Stimulated activated CD8-positive, alpha-beta memory T cell treated with anti-CD3 and anti-CD28 coated beads, Interleukin-2, amount 100 ng/mL, for 1 hour (primary cell): ENCODE data around the gene HMCN1.
"Not testable (repeated sequence)": the region's sequence is repeated elsewhere in the genome, so short reads cannot be mapped to it uniquely, and the experiment has no call there.

ENCODE experiments used
- DNase-seq, 2 donors: peaks; one replicate each; pipeline ENCODE4 v3.0.0-alpha.2; 2020; ENCODE audit warnings: low read depth in 2 of 2

The HMCN1 gene

DNA sequence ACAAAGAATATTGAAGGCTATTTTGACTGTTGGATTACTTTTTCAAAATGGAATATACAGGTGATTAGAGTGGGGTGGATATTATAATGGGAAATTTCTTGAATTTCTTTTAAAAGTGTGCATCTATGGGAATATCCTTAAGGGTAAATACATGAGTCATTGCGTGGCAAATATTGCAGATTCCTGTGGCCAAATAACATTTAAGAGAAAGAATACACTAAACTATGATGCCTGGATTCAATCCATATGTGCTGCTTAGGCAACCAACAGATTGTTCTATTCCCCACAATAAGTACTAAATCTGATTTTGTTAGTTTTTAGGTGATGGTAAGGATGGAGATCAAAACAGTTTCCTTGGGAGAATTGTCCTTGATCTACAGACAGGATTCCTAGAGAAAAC is 119.5 kb downstream of the HMCN1 start:
- no peak for DNase-seq

GRCh38 chr1:185856482-185856881 is 122.3 kb downstream of the HMCN1 start:
- no peak for DNase-seq

GRCh38 chr1:185857442-185857841 is 123.3 kb downstream of the HMCN1 start:
- no peak for DNase-seq

- DNase-seq = no peak
These were observed 126.1 kb downstream of the HMCN1 start for GRCh38 chr1:185860311-185860710.

GRCh38 chr1:185860859-185861258 is 126.7 kb downstream of the HMCN1 start:
- DNase-seq = no peak

DNA sequence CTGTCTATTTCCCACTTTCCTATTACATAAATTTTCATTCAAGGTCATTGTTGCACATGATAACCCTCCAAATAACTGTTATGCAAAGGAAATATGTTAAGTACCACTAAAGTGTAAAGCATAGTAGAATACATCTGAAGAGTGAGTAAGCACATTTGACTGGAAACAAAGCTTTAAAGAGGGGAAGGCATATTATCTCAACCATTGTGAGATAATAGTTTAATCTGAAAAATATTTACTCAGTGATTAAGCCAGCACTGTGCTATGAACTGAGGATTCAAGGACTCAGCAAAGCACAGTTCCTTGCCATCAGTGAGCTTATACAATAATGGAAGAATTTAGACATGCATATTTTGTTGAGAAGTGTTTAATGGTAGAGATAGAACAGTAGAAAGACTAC is 127.4 kb downstream of the HMCN1 start:
- no peak for DNase-seq

DNA sequence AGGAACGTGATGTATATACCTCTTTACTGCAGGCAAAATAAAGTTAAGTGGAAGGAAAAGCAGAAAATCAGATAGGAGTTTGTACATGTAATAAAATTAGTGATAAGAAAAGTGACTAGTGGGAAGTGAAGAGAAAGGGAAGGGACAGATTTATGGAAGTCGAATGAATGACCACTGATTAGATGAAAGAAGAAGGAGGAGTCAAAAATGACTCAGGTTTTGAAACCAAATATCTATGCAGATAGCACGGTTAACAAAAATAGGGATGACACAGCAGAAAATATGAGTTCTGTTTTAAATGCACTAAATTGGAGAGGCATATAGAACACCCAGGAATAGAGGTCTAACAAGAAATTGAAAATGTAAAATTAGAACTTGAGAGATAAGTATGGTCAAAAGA is 128.0 kb downstream of the HMCN1 start:
- no peak for DNase-seq

GRCh38 chr1:185864331-185864730 is 130.1 kb downstream of the HMCN1 start:
- no peak for DNase-seq

- no peak for DNase-seq
These were observed 130.8 kb downstream of the HMCN1 start for GRCh38 chr1:185864889-185865517.

- no peak for DNase-seq
These were observed 135.4 kb downstream of the HMCN1 start for GRCh38 chr1:185869590-185869989.

DNA sequence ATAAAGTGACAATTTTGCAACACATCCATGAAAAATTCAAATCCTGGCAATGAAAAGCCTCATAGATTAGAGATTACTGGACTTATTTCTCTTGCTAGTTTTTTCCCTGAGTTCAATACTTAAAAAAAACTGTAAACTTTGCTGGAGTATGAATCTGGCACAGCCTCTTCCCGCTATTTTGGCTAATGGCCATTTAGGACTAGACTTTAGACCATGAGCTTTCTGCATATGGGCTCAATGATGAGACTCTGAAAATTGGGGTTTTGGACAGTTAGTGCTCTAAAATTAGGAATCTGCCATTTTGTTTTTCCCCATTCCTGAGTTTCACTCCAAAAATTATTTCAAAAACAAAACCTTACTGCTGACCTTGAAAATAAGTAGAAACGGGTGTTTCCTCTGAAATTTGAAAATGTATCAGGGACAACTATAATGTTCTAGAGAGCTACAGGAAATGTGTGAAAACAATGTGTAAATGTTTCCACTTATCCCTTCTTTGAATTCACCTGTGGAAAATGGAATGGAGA is 137.5 kb downstream of the HMCN1 start:
- no peak for DNase-seq

GRCh38 chr1:185874246-185874645 is 140.1 kb downstream of the HMCN1 start:
- DNase-seq = no peak

DNA sequence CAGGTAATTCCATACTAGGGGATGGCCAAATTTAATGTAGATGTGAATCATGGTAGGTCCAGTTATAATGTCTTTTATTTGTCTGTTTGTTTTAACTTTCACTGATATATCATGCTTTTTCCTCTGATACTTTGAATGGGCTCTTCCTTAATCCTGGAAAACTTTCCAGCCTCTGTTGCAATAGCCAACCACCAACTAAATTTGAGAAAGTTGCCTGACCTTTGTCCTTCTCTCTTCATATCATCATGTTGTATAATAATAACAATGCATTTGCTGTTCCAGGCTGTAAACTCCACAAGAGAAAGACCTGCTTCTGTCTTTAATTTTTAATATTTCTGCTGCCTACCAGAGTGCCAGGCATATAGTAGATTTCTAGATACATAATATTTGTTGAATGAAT is 146.1 kb downstream of the HMCN1 start:
- no peak for DNase-seq

GRCh38 chr1:185880779-185881333 is 146.7 kb downstream of the HMCN1 start:
- DNase-seq = no peak

GRCh38 chr1:185886046-185886445 is 151.9 kb downstream of the HMCN1 start:
- DNase-seq = no peak

DNA sequence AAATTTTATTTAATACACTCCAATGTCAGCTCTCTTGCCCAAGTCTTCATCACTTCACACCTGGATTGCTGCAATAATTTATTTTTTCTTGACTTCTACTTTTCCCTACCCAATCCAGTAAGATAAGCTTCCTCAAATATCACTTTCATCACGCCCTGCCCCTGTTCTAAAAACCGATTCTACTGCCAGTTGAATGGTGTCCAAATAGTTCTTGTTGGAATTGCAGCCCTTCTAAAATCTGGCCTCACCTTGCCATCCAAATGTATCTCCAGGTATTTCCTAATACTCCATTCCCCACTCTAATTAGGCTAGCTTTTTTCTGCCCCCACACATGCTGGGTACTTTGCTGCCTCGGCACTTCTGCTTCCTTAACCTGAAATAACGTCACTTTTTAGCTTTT is 152.5 kb downstream of the HMCN1 start:
- DNase-seq = no peak

DNA sequence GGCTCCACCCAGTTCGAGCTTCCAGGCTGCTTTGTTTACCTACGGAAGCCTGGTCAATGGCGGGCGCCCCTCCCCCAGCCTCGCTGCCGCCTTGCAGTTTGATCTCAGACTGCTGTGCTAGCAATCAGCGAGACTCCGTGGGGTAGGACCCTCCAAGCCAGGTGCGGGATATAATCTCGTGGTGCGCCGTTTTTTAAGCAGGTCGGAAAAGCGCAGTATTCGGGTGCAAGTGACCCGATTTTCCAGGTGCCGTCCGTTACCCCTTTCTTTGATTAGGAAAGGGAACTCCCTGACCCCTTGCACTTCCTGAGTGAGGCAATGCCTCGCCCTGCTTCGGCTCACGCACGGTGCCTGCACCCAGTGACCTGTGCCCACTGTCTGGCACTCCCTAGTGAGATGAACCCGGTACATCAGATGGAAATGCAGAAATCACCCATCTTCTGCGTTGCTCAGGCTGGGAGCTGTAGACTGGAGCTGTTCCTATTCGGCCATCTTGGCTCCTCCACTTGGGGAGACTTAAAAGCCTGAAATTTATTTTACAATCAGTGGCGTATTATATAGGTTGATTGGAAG is 158.7 kb downstream of the HMCN1 start:
- not testable (repeated sequence) for DNase-seq

GRCh38 chr1:185894791-185895190 is 160.6 kb downstream of the HMCN1 start:
- no peak for DNase-seq

DNA sequence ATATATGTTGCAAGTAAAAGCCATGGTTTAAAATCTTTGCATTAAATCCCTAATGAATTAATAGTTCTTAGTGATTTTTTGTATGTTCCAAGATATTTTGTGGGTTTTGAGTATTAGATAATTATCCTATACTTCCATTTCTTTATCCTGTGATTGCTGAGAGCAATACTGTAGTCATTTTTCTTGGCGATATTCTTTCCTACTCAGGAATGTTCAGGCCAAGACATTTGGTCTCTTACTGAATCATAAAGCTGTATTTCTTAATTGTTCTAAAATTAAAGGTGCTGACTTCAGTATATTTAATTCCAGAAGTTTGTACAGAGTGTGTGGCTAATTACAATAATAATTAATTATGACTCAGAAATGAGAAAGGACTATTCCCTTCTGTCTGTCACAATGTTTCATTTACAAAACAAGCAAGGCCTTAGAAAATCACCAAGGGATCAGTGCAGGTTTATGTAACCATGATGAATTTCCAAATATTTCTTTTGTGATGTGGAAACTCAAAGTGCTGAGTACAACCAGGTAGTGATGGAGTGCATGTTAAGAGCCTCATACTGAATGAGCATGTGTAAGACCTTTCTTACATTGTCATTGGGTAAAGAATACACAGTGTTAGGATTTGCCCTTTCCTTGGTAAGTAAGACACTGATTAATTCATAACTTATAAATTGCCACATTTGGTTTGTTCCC is 161.2 kb downstream of the HMCN1 start:
- no peak for DNase-seq

GRCh38 chr1:185896863-185897262 is 162.7 kb downstream of the HMCN1 start:
- DNase-seq = no peak

DNA sequence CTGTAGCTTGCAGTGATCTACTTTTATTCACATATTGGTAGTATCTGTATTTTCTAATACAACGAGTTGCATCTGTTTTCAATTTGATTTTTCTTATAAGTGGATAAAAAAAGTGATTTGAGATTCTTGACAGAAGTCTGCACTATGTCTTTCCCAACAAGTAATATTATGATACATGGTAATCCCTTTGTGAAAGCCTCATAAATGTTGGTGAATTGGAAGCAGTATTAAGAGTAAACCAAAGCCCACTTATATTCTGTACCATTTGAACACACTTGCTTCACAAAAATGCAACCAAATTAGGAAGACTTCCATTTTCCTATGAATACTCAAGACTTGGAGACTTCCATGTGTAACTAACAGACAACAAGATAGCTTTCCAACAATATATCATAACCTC is 172.0 kb downstream of the HMCN1 start:
- no peak for DNase-seq

GRCh38 chr1:185907246-185907645 is 173.1 kb downstream of the HMCN1 start:
- DNase-seq = no peak

DNA sequence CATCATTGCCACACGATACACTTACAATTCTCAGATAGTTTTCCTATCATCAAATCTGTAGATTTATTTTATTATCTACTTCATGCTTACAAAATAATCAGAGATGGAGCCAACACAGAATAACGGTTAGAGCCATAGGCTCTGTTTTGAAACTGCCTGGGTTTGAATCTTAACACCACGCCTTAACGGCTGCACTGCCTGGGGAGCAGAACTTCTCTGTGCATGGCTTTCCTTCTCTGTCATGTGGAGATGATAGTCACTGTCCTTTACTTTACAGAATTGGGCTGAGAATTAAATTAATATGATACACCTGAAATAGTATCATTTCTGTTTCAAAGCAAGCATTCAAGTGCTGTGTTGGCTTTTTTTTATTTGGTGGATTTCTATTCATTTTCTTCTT is 177.8 kb downstream of the HMCN1 start:
- no peak for DNase-seq
